HFFc6 (cell line): ENCODE data around the gene HMGXB3. TPM values are rescaled to one million over a fixed set of nuclear protein-coding genes. Genes with fewer than 3 reads are reported as not detected.

ENCODE experiments used
- DNase-seq: peaks from one replicate; pipeline ENCODE4 v3.0.0-alpha.2; 2018
- H3K27ac Mint-ChIP-seq: 2 replicates; pipeline ENCODE4 v1.8.0; 2020; ENCODE audit warnings: mild to moderate bottlenecking, mixed read lengths
- H3K27me3 Mint-ChIP-seq: 2 replicates; pipeline ENCODE4 v1.8.0; 2021; ENCODE audit warnings: mild to moderate bottlenecking, moderate library complexity, mixed read lengths; ENCODE audit not compliant: insufficient read depth
- H3K36me3 Mint-ChIP-seq: 2 replicates; pipeline ENCODE4 v1.8.0; 2021; ENCODE audit warnings: low read depth, mixed read lengths
- H3K4me1 Mint-ChIP-seq: 2 replicates; pipeline ENCODE4 v1.8.0; 2020; ENCODE audit warnings: low read depth, mixed read lengths
- H3K4me3 Mint-ChIP-seq: 2 replicates; pipeline ENCODE4 v1.8.0; 2020; ENCODE audit warnings: mild to moderate bottlenecking, moderate library complexity, mixed read lengths
- H3K9me3 Mint-ChIP-seq: 2 replicates; pipeline ENCODE4 v1.8.0; 2020; ENCODE audit warnings: mild to moderate bottlenecking, mixed read lengths
- CTCF ChIP-seq: fragments of 200-600 bp; sonication (generic); IDR thresholded peaks from 2 replicates; pipeline ENCODE4 v1.5.0; 2021; ENCODE audit warnings: antibody characterized with exemption, mild to moderate bottlenecking
- total RNA-seq, 6 experiments: library from RNA; stranded (reverse); fragmentation: NEBNext Ultra II Directional; extraction: Animal tissue kit (Norgen Biotek cat#: 25700); gene quantifications; 2 replicates in 1 of 6; 3 replicates in 5 of 6; pipeline ENCODE4 v1.2.3, GENCODE V29; 2021

The HMGXB3 gene
- total RNA-seq, 6 experiments from 2014 or later: 38.2 to 42.5 (median 40.5) TPM

GRCh38 chr5:150069672-150070627 lies 69.4 kb downstream of the HMGXB3 start:
- Mint-ChIP-seq H3K4me1 (peaks cover 40% of the 10 kb centered on the region), H3K27me3 (no peaks in the 10 kb centered on the region; the same call in 1 of the 2 replicates), H3K4me3 (no peak overlapping the region), H3K36me3 (no peaks in the 10 kb centered on the region), H3K9me3 (no peaks in the 10 kb centered on the region), H3K27ac (no peak overlapping the region)
- no peak for DNase-seq
- TF ChIP-seq CTCF: no peak

DNA sequence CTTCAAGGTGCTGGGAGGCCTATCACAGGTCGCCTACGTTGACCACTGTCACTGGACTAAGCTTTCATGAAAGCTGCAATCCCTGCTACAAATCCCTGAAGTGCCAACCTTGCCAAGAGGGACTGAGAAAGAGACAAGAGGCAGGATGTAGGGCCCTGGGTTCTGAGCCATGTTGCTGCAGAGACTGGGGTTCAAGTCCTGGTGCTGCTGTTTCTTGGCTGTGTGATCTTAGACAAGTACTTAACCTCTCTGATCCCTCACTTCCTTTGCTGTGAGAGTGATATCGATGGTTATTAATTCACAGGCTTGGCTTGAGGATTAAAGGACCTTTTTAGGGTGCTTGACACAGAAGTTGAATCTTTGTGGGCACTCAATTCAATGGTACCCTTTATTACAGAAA lies 70.3 kb downstream of the HMGXB3 start:
- Mint-ChIP-seq H3K4me3 (no peak overlapping the region), H3K9me3 (no peaks in the 10 kb centered on the region), H3K27me3 (no peaks in the 10 kb centered on the region; the same call in 1 of the 2 replicates), H3K4me1 (peaks cover 32% of the 10 kb centered on the region), H3K36me3 (no peaks in the 10 kb centered on the region), H3K27ac (no peak overlapping the region)
- TF ChIP-seq CTCF: no peak
- no peak for DNase-seq

DNA sequence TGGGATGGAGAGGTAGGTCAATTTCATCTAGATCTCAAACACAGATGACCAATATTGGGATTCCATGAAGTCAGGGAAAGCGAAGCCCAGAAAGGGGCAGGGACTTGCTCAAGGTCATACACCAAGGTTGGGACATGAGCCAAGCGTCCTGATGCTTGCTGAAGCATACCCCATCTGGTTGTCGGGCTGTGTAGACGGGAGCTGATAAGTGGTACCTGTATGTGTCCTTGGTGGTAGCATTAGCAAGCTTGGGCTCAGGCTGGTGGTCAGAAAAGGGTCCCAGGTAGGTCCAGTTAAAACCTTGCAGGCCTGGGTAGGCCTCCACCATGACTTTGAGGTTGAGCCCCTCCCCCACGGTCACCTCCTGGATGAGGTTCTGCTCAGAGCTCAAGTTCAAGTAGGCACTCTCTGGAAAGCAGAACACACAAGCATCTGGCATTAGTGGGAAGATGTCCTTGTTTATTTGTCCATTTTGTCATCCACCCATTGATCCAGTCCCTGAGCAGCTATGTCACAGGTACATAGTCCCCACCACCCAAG lies 72.6 kb downstream of the HMGXB3 start:
- Mint-ChIP-seq H3K4me1 (peaks cover 8% of the 10 kb centered on the region), H3K4me3 (no peak overlapping the region), H3K9me3 (no peaks in the 10 kb centered on the region), H3K27me3 (no peaks in the 10 kb centered on the region; the same call in 1 of the 2 replicates), H3K27ac (no peak overlapping the region), H3K36me3 (no peaks in the 10 kb centered on the region)
- DNase-seq: no peak
- no peak for TF ChIP-seq CTCF

GRCh38 chr5:150073677-150074076 lies 73.1 kb downstream of the HMGXB3 start:
- Mint-ChIP-seq H3K27me3 (no peaks in the 10 kb centered on the region; the same call in 1 of the 2 replicates), H3K9me3 (no peaks in the 10 kb centered on the region), H3K4me3 (no peak overlapping the region), H3K36me3 (no peaks in the 10 kb centered on the region), H3K4me1 (peaks cover 7% of the 10 kb centered on the region), H3K27ac (no peak overlapping the region)
- no peak for DNase-seq
- TF ChIP-seq CTCF: no peak

DNA sequence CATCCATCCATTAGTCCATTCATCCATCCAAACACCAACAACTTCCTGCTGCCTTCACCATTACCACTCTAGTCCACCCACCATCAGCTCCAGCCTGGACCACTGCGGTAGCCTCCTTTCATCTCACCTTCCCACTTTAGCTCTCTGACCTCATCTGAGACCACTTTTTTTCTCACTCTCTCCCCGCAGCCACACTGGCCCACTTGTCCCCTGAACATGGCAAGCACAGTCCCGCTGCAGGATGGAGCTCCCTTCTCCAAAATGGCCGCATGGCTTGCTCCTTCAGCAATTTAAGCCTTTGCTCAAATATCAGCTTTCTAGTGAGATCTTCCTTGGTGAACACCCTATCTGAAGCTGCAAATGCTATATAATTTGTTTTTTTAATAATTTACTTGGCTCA lies 74.7 kb downstream of the HMGXB3 start:
- H3K27me3 Mint-ChIP-seq: no peaks in the 10 kb centered on the region; the same call in 1 of the 2 replicates

More for the DNA sequence above, 74.7 kb downstream of the HMGXB3 start:
- H3K4me1 Mint-ChIP-seq: peaks cover 12% of the 10 kb centered on the region; the same call in 1 of the 2 replicates
- H3K36me3 Mint-ChIP-seq: no peaks in the 10 kb centered on the region
- H3K27ac Mint-ChIP-seq: no peak overlapping the region
- no peak for TF ChIP-seq CTCF
- no peak overlapping the region for H3K4me3 Mint-ChIP-seq
- no peak for DNase-seq
- H3K9me3 Mint-ChIP-seq: no peaks in the 10 kb centered on the region
